Endothelial cell of umbilical vein (primary cell): ENCODE data around the gene FBXO11.

Source experiments
- EZH2 ChIP-seq: IDR thresholded peaks from 2 replicates; pipeline ENCODE4 v1.6.1; 2012; ENCODE audit warnings: borderline replicate concordance, low read depth, mild to moderate bottlenecking, moderate library complexity, low read length, inconsistent platforms; ENCODE audit not compliant: severe bottlenecking
- JUN ChIP-seq: IDR thresholded peaks from 2 replicates; pipeline ENCODE4 v1.6.1; 2011; ENCODE audit warnings: borderline replicate concordance, low read depth; ENCODE audit not compliant: insufficient read length, insufficient read depth
- MAX ChIP-seq: IDR thresholded peaks from 2 replicates; pipeline ENCODE4 v1.6.1; 2011; ENCODE audit not compliant: insufficient read depth, insufficient read length
- POLR2AphosphoS5 ChIP-seq: IDR thresholded peaks from 2 replicates; pipeline ENCODE4 v1.6.1; 2012; ENCODE audit warnings: low read depth, mild to moderate bottlenecking, control low read depth, low read length, moderate library complexity; ENCODE audit not compliant: insufficient read depth
- TF ChIP-seq, protein P1 (sequence below), 2 donors: IDR thresholded peaks; 1 replicate in 1 of 2; 2 replicates in 1 of 2; pipeline ENCODE4 v1.5.1; 2011; ENCODE audit warnings: low read length in 2 of 2, mild to moderate bottlenecking in 2 of 2, moderate library complexity in 2 of 2, control low read depth in 1 of 2, inconsistent platforms in 1 of 2, low read depth in 1 of 2; ENCODE audit not compliant: insufficient read depth in 1 of 2; ENCODE audit errors: extremely low read depth in 1 of 2

GRCh38 chr2:47905386-47906156 lies 727 bp downstream of the FBXO11 start:
- TF ChIP-seq, protein P1, sequence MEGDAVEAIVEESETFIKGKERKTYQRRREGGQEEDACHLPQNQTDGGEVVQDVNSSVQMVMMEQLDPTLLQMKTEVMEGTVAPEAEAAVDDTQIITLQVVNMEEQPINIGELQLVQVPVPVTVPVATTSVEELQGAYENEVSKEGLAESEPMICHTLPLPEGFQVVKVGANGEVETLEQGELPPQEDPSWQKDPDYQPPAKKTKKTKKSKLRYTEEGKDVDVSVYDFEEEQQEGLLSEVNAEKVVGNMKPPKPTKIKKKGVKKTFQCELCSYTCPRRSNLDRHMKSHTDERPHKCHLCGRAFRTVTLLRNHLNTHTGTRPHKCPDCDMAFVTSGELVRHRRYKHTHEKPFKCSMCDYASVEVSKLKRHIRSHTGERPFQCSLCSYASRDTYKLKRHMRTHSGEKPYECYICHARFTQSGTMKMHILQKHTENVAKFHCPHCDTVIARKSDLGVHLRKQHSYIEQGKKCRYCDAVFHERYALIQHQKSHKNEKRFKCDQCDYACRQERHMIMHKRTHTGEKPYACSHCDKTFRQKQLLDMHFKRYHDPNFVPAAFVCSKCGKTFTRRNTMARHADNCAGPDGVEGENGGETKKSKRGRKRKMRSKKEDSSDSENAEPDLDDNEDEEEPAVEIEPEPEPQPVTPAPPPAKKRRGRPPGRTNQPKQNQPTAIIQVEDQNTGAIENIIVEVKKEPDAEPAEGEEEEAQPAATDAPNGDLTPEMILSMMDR (IDR thresholded peaks at IDR 0.05; ENCODE audit: extremely low read depth in 1 of 2, insufficient read depth in 1 of 2, low read depth in 1 of 2, low read length in 2 of 2): no peak
- TF ChIP-seq MAX: no peak
- no peak for TF ChIP-seq EZH2
- TF ChIP-seq POLR2AphosphoS5: no peak
- TF ChIP-seq JUN: no peak
